HEK293 (cell line): ENCODE results near the gene RNF144A.

Experiments
- CTCF ChIA-PET: fragments of 350-600 bp; formaldehyde crosslinking; extraction: SDS; loops from one replicate; lab custom pipeline; 2021; ENCODE audit warnings: antibody characterized with exemption; lab: Yijun Ruan, JAX
- POLR2A ChIA-PET: fragments of 300-600 bp; formaldehyde crosslinking; extraction: SDS; loops from one replicate; lab custom pipeline; 2020; ENCODE audit warnings: antibody characterized with exemption, inconsistent platforms; lab: Yijun Ruan, JAX
- H3K27ac ChIP-seq: fragments of 200-500 bp; sonication (Bioruptor generic); 2 replicates; pipeline ENCODE4 v1.5.1; 2014; ENCODE audit warnings: low read depth, low read length, control low read depth, inconsistent platforms; ENCODE audit errors: extremely low read depth
- H3K36me3 ChIP-seq, 2 experiments: fragments of 200-500 bp in 1 of 2; sonication (Bioruptor generic) in 1 of 2; 1 replicate in 1 of 2; 2 replicates in 1 of 2; pipeline ENCODE4 v1.5.1; 2014 to 2017; ENCODE audit warnings: inconsistent platforms in 2 of 2, low read length in 2 of 2; ENCODE audit not compliant: control insufficient read depth in 2 of 2, insufficient read depth in 1 of 2
- H3K4me1 ChIP-seq: fragments of 200-500 bp; sonication (Bioruptor generic); 2 replicates; pipeline ENCODE4 v1.5.1; 2014; ENCODE audit warnings: mild to moderate bottlenecking, low read length, inconsistent platforms; ENCODE audit not compliant: control insufficient read depth, insufficient read depth
- H3K4me3 ChIP-seq: 2 replicates; pipeline ENCODE4 v1.5.1; 2011; ENCODE audit warnings: low read depth, mild to moderate bottlenecking, control low read depth, low read length, moderate library complexity
- H3K9me3 ChIP-seq: fragments of 200-500 bp; sonication (Bioruptor generic); 2 replicates; pipeline ENCODE4 v1.5.1; 2014; ENCODE audit warnings: low read depth, low read length, inconsistent platforms; ENCODE audit not compliant: control insufficient read depth, insufficient read depth
- KLF7 ChIP-seq: fragments of 450-650 bp; formaldehyde crosslinking; IDR thresholded peaks from 2 replicates; pipeline ENCODE4 v1.5.1; 2016; ENCODE audit warnings: missing biosample characterization, missing genetic modification characterization, borderline replicate concordance
- SP7 ChIP-seq: fragments of 450-650 bp; formaldehyde crosslinking; IDR thresholded peaks from 2 replicates; pipeline ENCODE4 v1.5.1; 2016; ENCODE audit warnings: missing biosample characterization, missing genetic modification characterization
- ZBTB1 ChIP-seq: fragments of 450-650 bp; formaldehyde crosslinking; IDR thresholded peaks from 2 replicates; pipeline ENCODE4 v1.5.1; 2016; ENCODE audit warnings: missing biosample characterization, missing genetic modification characterization
- ZBTB11 ChIP-seq: fragments of 450-650 bp; formaldehyde crosslinking; conservative IDR thresholded peaks from 2 replicates; pipeline ENCODE4 v1.5.1; 2016; ENCODE audit warnings: low read depth, missing biosample characterization, missing genetic modification characterization
- ZBTB17 ChIP-seq: fragments of 450-650 bp; formaldehyde crosslinking; IDR thresholded peaks from 2 replicates; pipeline ENCODE4 v1.5.1; 2016; ENCODE audit warnings: missing biosample characterization, missing genetic modification characterization
- ZBTB49 ChIP-seq: fragments of 450-650 bp; formaldehyde crosslinking; IDR thresholded peaks from 2 replicates; pipeline ENCODE4 v1.5.1; 2016; ENCODE audit warnings: missing biosample characterization, missing genetic modification characterization, low read depth
- ZEB2 ChIP-seq: fragments of 450-650 bp; formaldehyde crosslinking; IDR thresholded peaks from 2 replicates; pipeline ENCODE4 v1.5.1; 2016; ENCODE audit warnings: missing biosample characterization, missing genetic modification characterization
- ZFP41 ChIP-seq: fragments of 450-650 bp; formaldehyde crosslinking; IDR thresholded peaks from 2 replicates; pipeline ENCODE4 v1.5.1; 2016; ENCODE audit warnings: missing biosample characterization, missing genetic modification characterization, borderline replicate concordance
- ZNF184 ChIP-seq: fragments of 450-650 bp; IDR thresholded peaks from 2 replicates; pipeline ENCODE4 v1.5.1; 2018; ENCODE audit warnings: missing biosample characterization, mild to moderate bottlenecking, missing genetic modification characterization
- ZNF23 ChIP-seq: fragments of 450-650 bp; formaldehyde crosslinking; IDR thresholded peaks from 2 replicates; pipeline ENCODE4 v1.5.1; 2016; ENCODE audit warnings: missing biosample characterization, missing genetic modification characterization, borderline replicate concordance
- ZNF341 ChIP-seq: fragments of 450-650 bp; formaldehyde crosslinking; IDR thresholded peaks from 2 replicates; pipeline ENCODE4; 2016; ENCODE audit warnings: low read depth, missing biosample characterization, missing genetic modification characterization
- ZNF362 ChIP-seq: fragments of 450-650 bp; formaldehyde crosslinking; IDR thresholded peaks from 2 replicates; pipeline ENCODE4 v1.5.1; 2016; ENCODE audit warnings: missing biosample characterization, missing genetic modification characterization
- ZNF426 ChIP-seq: fragments of 450-650 bp; formaldehyde crosslinking; IDR thresholded peaks from 2 replicates; pipeline ENCODE4 v1.5.1; 2017; ENCODE audit warnings: missing biosample characterization, missing genetic modification characterization, mild to moderate bottlenecking, inconsistent platforms, moderate library complexity
- ZNF529 ChIP-seq: fragments of 450-650 bp; formaldehyde crosslinking; IDR thresholded peaks from 2 replicates; pipeline ENCODE4 v1.5.1; 2017; ENCODE audit warnings: missing genetic modification characterization, missing biosample characterization; ENCODE audit not compliant: insufficient replicate concordance
- ZNF560 ChIP-seq: fragments of 450-650 bp; formaldehyde crosslinking; IDR thresholded peaks from 2 replicates; pipeline ENCODE4 v1.5.1; 2017; ENCODE audit warnings: missing biosample characterization, missing genetic modification characterization, borderline replicate concordance
- ZNF580 ChIP-seq: fragments of 450-650 bp; formaldehyde crosslinking; IDR thresholded peaks from 2 replicates; pipeline ENCODE4 v1.5.1; 2016; ENCODE audit warnings: missing biosample characterization, missing genetic modification characterization
- ZNF660 ChIP-seq: fragments of 450-650 bp; IDR thresholded peaks from 2 replicates; pipeline ENCODE4 v1.5.1; 2018; ENCODE audit warnings: missing biosample characterization, mild to moderate bottlenecking, missing genetic modification characterization
- ZNF664 ChIP-seq: fragments of 450-650 bp; formaldehyde crosslinking; IDR thresholded peaks from 2 replicates; pipeline ENCODE4 v1.5.1; 2016; ENCODE audit warnings: missing biosample characterization, missing genetic modification characterization
- ZNF701 ChIP-seq: fragments of 450-650 bp; formaldehyde crosslinking; IDR thresholded peaks from 2 replicates; pipeline ENCODE4 v1.5.1; 2016; ENCODE audit warnings: missing biosample characterization, missing genetic modification characterization
- ZNF777 ChIP-seq: fragments of 450-650 bp; formaldehyde crosslinking; IDR thresholded peaks from 2 replicates; pipeline ENCODE4 v1.5.1; 2017; ENCODE audit warnings: missing biosample characterization, missing genetic modification characterization, borderline replicate concordance
- ZNF791 ChIP-seq: fragments of 450-650 bp; formaldehyde crosslinking; IDR thresholded peaks from 2 replicates; pipeline ENCODE4 v1.5.1; 2016; ENCODE audit warnings: missing biosample characterization, missing genetic modification characterization
- ZSCAN18 ChIP-seq: fragments of 450-650 bp; formaldehyde crosslinking; IDR thresholded peaks from 2 replicates; pipeline ENCODE4 v1.5.1; 2016; ENCODE audit warnings: missing biosample characterization, missing genetic modification characterization

RNF144A gene

GRCh38 chr2:7060156-7060555, 142.9 kb downstream of the RNF144A start:
- H3K4me1 ChIP-seq: no peaks in the 10 kb centered on the region
- CTCF ChIA-PET: no interaction called here
- TF ChIP-seq ZNF362 (tag by site-specific recombination) (no peak), ZNF23 (tag by site-specific recombination) (no peak), ZNF426 (tag by site-specific recombination) (no peak), ZSCAN18 (no peak), SP7 (tag by site-specific recombination) (no peak)
- TF ChIP-seq, all 188 proteins: peak for 0
- Histone ChIP-seq H3K27ac (no peak overlapping the region), H3K9me3 (no peaks in the 10 kb centered on the region), H3K36me3 (no peaks in the 10 kb centered on the region), H3K4me3 (no peak overlapping the region)
- POLR2A ChIA-PET: interaction anchor here (0.7 kb wide), 1 partner anchor 29 kb away, joined by 5 read pairs; no protein-coding TSS in a partner anchor

- Histone ChIP-seq H3K9me3 (no peaks in the 10 kb centered on the region), H3K27ac (no peak overlapping the region), H3K4me3 (no peak overlapping the region), H3K4me1 (no peaks in the 10 kb centered on the region), H3K36me3 (no peaks in the 10 kb centered on the region)
- TF ChIP-seq ZNF529 (tag by site-specific recombination) (no peak), ZBTB17 (tag by site-specific recombination) (no peak), ZNF580 (tag by site-specific recombination) (no peak), ZBTB1 (no peak), KLF7 (tag by site-specific recombination) (no peak), ZNF664 (tag by site-specific recombination) (no peak), ZNF701 (tag by site-specific recombination) (no peak), ZFP41 (tag by site-specific recombination) (no peak), ZEB2 (tag by site-specific recombination) (no peak), ZNF660 (tag by site-specific recombination) (no peak), ZNF341 (no peak), ZNF791 (tag by site-specific recombination) (no peak), ZNF777 (tag by site-specific recombination) (no peak), ZNF184 (tag by site-specific recombination) (no peak), ZNF560 (no peak), ZBTB11 (tag by site-specific recombination) (no peak), ZBTB49 (tag by site-specific recombination) (no peak)
- POLR2A ChIA-PET: interaction anchor here (0.7 kb wide), 1 partner anchor 29 kb away, joined by 5 read pairs; no protein-coding TSS in a partner anchor
- CTCF ChIA-PET: interaction anchor here (0.8 kb wide), 1 partner anchor 791 kb away, joined by 3 read pairs; no protein-coding TSS in a partner anchor
Measured at GRCh38 chr2:7060631-7061449, 143.6 kb downstream of the RNF144A start.
